Germinal center (tissue), 1 donor: ENCODE measurements around the gene MTERF4.

Experiments
- DNase-seq: peaks from one replicate; pipeline ENCODE4 v3.0.0; 2012; ENCODE audit warnings: mixed read lengths, low spot score

MTERF4 gene

GRCh38 chr2:241050624-241051577 is 51.2 kb downstream of the MTERF4 start:
- DNase-seq, result no peak

- no peak for DNase-seq
These were observed 52.1 kb downstream of the MTERF4 start for GRCh38 chr2:241049739-241050623.

DNA sequence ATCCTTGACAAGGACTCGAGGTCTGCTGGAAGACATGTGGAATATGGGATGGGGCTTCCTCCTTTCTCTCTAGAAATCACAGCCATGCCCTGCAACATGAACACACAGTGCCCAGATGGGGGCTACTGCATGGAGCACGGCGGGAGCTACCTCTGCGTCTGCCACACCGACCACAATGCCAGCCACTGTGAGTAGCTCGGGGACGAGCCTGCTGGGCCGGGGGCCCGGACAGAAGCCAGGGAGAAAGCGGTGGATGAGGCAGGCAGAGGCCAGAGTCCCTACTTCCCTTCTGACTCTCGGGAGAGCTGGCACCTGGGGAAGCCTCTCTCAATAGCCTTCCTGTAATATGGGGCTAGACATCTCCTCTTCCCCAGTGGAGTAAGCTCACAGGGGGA is 53.1 kb downstream of the MTERF4 start:
- no peak for DNase-seq

- DNase-seq, result no peak
These were observed 53.7 kb downstream of the MTERF4 start for GRCh38 chr2:241048149-241048948.

- DNase-seq, result no peak
These were observed 54.7 kb downstream of the MTERF4 start for GRCh38 chr2:241047253-241048010.
